NCI-H446 treated with DMSO at 0.1 percent for 48 hours (cell line): ENCODE results near the gene ARHGAP35.
A peak's percentile ranks its signal among the peaks of the same experiment; 100 is the strongest.
"Not testable (repeated sequence)": the region's sequence is repeated elsewhere in the genome, so short reads cannot be mapped to it uniquely, and the experiment has no call there.

Experiments used
- DNase-seq: peaks from one replicate; lab custom pipeline; 2025; lab: John Stamatoyannopoulos, UW

Gene ARHGAP35

GRCh38 chr19:46860846-46861690 lies at the start of gene ARHGAP35:
Gene ARHGAP35, plus strand, starts transcription at chr19:46860997. Its CDS starts 57,679 bp downstream, at chr19:46918676.
- DNase-seq = no peak

DNA sequence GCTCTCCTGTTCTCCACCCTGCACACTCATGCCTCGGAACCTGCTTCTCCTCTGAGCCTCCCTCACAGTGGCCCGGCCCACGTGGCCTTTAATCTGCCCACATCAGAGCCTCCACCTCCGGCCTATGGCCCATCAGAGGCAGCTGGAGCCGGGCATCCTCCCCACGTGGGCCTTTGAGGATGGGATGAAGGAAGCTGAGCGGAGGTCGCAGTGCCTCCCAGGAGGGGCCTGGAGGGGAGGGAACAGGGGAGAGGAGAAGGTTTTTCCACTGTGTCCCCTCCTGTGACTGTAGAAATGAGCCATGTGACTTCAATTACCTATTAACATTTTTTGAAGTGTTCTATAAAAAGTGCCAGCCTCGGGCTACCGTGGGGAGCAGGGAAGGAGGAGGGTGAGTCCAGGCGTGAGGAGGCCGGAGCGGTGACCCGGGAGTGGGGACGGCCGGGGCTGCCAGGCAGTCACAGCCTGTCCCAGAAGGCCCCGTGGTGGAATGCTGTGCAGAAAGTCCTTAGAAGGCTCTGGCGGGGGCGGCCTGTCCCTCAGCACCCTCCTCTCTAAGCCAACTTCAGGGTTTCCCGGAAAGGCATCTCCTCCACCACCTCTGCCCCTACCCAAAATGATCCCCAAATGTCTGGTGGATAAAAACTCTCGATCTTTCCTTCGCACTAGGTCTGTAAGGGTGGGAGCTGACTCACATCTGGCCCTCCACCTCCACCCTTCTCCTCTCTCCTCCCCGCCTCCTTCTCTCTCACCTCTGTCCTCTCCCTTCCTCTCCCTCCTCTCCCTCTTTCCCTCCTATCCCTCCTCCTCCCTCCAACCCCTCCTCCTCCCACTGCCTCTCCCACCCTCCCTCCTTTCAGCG lies 47.6 kb upstream of the ARHGAP35 start:
- no peak for DNase-seq

GRCh38 chr19:46813839-46814358 lies 46.9 kb upstream of the ARHGAP35 start:
- DNase-seq = no peak

- no peak for DNase-seq
Measured at GRCh38 chr19:46815833-46816627, 44.8 kb upstream of the ARHGAP35 start.

DNA sequence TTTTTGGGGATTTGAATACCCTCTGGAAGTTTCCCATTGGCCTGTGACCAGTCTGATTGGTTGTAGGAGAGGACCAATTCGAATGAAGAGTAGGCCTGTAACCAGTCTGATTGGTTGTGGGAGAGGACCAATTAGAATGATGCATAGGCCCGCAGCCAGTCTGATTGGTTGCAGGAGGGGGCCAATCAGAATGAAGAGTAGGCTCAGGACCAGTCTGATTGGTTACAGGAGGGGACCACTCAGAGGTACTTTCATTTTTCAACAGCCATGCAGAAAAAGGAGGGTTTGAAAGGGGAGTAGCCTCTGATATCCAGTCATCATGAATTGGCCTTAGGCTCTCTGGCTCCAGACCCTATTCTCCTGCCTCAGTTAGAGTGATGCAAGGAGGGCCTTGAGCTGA lies 42.0 kb upstream of the ARHGAP35 start:
- DNase-seq = no peak

- no peak for DNase-seq
Measured at GRCh38 chr19:46821512-46822409, 39.0 kb upstream of the ARHGAP35 start.

DNA sequence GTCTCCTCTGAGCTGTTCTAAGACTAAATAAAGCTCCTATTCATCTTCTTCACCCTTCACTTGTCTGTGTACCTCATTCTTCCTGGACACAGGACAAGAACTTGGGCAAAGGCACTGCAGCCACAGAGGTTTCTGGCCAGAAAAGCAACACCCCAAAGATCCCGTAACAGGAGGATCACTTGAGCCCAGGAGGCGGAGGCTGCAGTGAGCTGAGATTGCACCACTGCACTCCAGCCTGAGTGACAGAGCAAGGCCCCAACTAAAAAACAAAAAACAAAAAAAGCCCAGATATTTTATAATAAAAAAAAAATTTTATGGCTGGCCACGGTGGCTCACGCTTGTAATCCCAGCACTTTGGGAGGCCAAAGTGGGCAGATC lies 38.4 kb upstream of the ARHGAP35 start:
- not testable (repeated sequence) for DNase-seq

GRCh38 chr19:46823049-46823448 lies 37.7 kb upstream of the ARHGAP35 start:
- DNase-seq = no peak

GRCh38 chr19:46824890-46825730 lies 35.7 kb upstream of the ARHGAP35 start:
- no peak for DNase-seq

GRCh38 chr19:46825731-46826055 lies 35.1 kb upstream of the ARHGAP35 start:
- DNase-seq = no peak

GRCh38 chr19:46828484-46828883 lies 32.3 kb upstream of the ARHGAP35 start:
- no peak for DNase-seq

DNA sequence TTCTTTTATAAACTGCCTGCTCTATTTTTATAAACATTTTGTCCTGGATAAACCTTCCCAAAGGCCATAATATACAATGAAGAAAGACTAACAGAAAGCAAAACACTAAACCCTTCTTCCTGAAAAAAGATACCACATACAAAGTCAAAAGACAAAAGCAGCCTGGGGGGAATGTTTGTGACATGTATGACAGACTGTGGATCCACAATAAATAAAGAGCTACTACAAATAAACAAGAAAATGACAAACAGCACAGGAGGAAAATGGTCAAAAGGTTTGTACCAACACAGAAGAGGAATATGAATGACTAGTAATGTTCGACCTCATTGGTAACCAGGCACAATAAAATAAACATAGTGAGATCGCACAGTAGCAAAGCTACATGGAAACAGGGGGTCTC lies 29.9 kb upstream of the ARHGAP35 start:
- DNase-seq = no peak

DNA sequence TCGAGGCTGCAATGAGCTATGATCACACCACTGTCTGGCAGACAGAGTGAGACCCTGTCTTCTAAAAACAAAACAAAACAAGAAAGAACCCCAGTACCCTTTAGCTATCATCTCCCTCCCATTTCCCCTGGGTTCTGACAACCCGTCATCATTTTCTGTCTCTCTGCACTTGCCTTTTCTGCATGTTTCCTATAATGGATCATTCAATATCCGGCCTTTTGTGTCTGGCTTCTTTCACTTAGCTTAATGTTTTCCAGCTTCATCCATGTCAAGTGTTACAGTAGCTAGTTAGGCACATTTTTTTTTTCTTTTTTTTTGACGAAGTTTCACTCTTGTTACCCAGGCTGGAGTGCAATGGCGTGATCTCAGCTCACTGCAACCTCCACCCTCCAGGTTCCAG lies 26.7 kb upstream of the ARHGAP35 start:
- DNase-seq = no peak

- no peak for DNase-seq
Measured at GRCh38 chr19:46834984-46835383, 25.8 kb upstream of the ARHGAP35 start.

GRCh38 chr19:46838160-46838559 lies 22.6 kb upstream of the ARHGAP35 start:
- no peak for DNase-seq

GRCh38 chr19:46839752-46840497 lies 20.9 kb upstream of the ARHGAP35 start:
- no peak for DNase-seq

- peak; percentile 36 for DNase-seq
Measured at GRCh38 chr19:46840498-46840942, 20.3 kb upstream of the ARHGAP35 start.

DNA sequence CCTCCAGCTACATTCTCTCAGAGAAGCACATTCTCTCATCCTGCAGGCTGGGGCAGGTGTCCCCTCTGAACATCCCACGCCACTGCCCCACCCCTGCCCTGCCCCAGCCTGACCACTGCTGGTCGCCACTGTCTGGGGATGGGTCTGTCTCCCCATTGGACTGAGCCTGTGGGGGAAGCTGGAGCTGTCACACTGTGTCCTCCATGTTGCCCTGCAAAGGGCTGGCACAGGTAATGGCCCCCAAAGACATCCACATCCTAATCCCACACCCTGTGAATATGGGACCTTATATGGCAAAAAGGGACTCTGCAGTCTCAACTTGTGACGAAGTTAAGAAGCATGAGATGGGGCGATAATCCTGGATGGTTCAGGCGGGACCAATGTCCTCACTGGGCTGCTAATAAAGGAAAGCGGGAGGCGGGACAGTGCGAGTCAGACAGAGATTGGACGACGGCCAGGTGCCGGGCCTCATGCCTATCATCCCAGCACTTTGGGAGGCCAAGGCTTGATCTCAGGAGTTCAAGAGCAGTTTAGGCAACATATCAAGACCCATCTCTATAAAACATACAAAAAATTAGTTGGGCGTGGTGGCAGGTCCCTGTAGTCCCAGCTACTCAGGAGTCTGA lies 19.2 kb upstream of the ARHGAP35 start:
- no peak for DNase-seq

DNA sequence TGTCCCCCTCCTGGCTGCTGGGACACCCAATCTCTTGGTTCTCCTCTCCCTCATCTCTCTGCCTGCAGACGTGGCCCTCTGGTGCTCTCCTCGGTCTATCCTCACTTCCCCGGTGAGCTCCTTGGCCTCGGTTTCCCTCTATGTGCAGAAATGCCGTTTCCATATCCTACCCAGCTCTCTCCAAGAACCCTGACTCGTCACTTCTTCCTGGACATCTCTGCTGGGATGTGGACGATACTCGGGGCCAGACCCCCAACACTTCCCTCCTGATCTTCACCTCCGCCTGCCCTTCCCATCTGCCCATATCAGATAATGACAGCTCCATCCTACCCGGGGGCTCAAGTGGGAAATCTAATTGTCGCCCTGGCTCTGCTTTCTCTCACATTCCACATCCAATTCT lies 18.0 kb upstream of the ARHGAP35 start:
- no peak for DNase-seq
